Limb (tissue), 2 donors: ENCODE data around the gene GJC1.
"Not testable (repeated sequence)": the region's sequence is repeated elsewhere in the genome, so short reads cannot be mapped to it uniquely, and the experiment has no call there.

ENCODE experiments used
- DNase-seq, 2 donors: peaks; one replicate each; pipeline ENCODE4 v3.0.0-alpha.2; 2016; ENCODE audit errors: extremely low spot score in 2 of 2

The GJC1 gene

DNA sequence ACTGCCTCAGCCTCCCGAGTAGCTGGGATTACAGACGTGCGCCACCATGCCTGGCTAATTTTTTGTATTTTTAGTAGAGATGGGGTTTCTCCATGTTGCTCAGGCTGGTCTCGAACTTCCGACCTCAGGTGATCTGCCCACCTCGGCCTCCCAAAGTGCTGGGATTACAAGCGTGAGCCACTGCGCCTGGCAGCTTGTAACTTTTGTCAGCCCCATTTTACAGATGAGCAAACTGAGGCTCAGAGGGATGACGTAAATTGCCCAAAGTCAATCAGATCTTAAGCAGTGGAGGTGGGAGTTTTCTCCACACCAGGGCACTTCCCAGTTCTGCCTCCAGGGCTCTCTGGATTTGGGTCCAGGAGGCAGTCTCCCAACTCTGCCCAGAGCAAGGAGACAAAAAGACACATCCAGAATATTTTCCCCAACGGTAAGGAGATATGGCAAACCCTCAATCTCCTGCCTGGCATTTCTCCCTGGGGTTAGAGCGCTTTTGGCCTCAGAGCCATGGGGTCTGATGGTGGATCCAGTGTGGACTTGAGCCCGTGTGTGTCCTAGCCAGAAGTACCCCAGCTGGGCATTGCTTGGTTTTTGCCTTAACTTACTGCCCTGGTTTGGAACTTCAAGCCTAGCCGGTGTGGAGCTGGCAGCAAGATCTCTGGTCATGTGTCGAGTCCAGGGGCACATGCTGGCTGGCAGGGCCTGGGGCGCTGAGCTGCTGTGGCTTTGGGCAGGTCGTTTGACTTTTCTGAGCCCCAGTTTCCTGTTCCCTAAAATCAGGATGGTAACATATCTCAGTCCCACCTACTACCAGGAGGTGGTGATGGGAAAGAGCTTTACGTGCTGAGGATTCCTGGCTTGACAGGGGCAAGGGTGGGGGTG, 67.9 kb downstream of the GJC1 start:
- no peak for DNase-seq

DNA sequence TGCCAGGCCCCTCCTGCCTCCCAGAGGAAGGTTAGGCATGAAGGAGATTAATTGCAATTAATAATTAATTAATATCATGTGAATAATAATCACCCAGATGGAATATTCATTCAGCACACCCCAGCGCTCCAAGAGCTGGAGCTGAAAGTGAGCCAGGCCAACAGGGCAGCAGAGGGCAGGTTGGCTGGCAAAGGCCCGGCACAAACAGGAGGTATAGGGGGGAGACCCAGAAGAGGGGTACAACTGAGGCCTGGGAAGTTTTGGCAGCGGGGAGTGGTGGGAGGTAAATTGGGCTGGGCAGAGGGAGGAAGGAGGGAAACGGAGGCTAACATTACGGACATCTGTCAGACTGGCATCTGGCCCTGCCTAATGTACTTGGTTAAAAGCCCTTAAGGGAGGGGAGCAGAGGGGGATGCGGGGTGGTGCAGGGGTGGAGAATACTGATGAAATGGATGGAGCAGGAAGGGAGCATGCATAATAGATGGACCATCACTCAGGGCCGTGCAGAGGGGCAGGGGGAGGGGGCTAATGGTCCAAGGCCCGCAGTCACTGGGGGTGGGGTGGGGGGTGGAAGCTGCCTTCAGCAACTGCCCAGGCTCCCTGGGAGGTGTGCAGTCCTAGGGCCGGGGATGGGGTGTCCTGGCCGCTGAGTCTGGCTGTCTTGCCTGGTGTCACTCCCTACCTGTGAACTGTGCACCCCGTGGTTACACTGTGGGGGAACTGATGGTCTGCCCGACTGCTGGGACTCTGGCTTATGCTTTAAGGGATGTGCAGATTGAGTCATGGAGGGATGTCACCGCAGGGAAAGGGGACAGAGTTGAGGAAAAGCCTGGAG, 69.4 kb downstream of the GJC1 start:
- DNase-seq = peak in 1 of 2 donors; percentile 40

DNA sequence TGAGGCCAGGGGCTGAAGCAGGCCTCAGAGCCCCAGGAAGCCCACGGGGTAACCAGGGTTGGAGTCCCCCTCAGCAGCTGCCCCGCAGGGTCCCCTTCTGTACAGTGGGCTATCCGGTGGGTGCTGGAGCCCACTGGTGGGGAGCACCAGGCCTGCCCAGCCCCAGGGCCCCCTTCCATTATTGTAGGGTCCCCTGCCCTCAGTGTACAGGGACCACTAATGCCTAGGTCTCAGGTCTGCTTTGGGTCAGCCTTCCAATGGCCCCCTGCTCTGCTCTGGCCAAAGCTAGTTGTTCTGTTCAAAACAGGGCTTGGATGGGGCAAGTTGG, 70.2 kb downstream of the GJC1 start:
- no peak for DNase-seq

GRCh38 chr17:44759086-44759915, 70.8 kb downstream of the GJC1 start:
- peak in 1 of 2 donors; percentile 59 for DNase-seq

- DNase-seq = peak in 1 of 2 donors; percentile 58
Measured at GRCh38 chr17:44758414-44759085, 71.5 kb downstream of the GJC1 start, which contains the start of gene ADAM11. TSS of gene ADAM11 (plus strand) at chr17:44758988. CDS start at chr17:44759200, 212 bp downstream.

DNA sequence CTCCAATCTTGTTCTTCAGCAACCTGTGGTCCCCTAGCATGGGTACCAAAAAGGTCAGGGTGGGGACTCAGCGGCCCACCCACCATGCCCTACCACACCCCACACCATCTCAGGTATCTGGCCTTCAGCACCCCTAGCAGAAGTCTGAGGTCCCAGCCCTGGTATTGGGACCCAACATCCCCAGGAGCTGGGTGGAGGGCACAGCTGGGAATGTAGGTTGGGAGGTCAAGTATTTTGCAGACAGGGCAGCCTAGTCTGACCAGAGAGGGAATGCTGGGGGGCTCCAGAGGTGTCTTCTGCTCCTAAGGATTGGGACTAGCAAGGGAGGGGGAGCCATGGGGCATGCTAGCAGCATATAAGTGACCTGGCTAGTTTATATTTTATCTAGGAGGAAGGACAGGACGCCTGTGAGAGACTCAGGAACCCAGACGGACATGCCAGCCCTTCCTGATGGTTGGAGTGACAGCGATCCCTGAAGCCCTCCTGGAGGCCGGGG, 72.1 kb downstream of the GJC1 start:
- DNase-seq = peak in 1 of 2 donors; percentile 30

DNA sequence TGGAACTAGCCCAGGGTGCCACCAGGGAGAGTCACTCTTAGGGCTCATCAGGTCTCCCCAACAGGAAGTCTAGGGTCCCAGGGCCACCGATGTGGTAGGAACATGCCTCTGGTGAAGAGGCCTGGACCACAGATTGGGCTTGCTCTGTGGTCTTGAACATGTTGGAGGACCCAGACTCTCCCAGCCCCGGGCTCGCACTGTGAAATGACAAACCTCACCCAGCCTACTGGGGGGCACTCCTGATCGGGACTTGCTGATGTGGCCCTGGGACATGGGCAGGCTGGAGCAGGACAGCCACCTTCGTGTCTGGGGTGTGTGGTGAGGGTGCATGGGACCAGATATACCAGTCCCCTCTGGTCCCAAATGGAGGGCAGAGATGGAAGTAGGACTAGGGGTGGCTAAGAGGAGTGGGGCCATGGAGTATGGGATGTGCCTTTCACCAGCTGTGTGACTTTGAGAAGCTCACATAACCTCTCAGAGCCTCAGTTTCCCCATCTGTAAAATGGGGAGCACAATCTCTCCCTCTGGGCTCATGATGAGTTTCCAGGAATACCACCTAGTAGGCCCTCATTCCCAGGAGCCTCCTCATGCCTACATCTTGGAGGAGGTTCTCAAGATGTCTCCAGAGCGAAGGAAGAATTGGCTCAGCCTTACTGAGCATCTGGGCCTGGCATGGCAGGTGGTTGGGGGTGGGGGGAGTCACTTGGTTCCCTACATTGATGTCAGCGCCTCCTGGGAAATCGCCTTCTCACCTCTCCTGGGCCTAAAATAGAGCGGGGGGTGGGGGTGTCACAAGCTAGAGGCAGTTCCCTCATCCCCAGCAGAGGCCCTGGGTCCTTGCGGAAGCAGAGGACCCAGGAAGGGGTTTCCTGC, 72.8 kb downstream of the GJC1 start:
- peak in 1 of 2 donors; percentile 30 for DNase-seq

DNA sequence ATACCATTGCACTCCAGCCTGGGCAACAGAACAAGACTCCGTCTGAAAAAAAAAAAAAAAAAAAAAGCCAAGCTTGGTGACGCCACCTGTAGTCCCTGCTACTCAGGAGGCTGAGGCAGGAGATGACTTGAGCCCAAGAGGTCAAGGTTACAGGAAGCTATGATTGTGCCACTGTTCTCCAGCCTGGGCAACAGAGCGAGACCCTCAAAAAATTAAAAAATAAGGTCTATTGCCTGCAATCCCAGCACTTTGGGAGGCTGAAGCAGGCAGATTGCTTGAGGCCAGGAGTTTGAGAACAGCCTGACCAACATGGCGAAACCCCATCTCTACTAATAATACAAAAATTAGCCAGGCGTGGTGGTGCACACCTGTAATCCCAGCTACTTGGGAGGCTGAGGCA, 74.9 kb downstream of the GJC1 start:
- not testable (repeated sequence) for DNase-seq

- DNase-seq = no peak
Measured at GRCh38 chr17:44754276-44754675, 75.8 kb downstream of the GJC1 start.

GRCh38 chr17:44752953-44753861, 76.9 kb downstream of the GJC1 start:
- DNase-seq = peak in 1 of 2 donors; percentile 22

DNA sequence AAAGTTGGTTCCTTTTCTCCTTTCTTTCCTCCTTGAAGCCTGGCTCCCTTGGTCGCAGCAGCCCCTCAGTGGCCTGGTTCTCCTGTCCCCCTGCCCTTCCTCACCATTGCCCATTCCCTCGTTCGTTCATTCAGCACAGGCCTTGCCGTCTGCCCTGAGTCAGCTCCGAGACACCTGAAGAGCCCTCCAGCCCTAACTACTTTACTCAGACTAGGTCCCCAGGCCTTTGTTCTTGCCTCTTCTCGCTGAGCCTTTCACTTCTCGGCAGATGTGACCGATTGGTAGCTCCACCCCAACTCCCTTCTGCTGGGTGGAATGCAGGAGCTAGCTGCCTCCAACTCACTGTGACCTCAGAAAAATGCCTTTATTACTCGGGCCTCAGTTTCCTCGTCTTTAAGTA, 78.3 kb downstream of the GJC1 start:
- no peak for DNase-seq

GRCh38 chr17:44751331-44751730, 78.8 kb downstream of the GJC1 start:
- DNase-seq = no peak

DNA sequence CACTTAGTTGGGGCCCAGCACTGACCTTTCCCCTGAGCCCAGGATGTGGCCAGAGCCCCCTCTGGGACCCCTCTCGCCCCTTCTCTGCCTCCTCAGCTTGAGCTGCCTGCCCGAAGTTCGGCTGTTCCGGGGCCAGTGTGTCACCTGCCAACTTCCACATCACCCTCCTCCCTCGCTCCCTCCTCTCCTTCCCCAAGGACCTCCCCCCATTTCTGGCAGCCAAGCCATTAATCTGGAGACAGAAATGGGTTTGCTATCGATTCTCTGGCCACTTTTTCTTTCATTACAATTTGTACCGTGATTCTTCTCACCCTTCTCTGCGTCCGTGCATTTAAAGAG, 80.1 kb downstream of the GJC1 start:
- peak in 1 of 2 donors; percentile 62 for DNase-seq

DNA sequence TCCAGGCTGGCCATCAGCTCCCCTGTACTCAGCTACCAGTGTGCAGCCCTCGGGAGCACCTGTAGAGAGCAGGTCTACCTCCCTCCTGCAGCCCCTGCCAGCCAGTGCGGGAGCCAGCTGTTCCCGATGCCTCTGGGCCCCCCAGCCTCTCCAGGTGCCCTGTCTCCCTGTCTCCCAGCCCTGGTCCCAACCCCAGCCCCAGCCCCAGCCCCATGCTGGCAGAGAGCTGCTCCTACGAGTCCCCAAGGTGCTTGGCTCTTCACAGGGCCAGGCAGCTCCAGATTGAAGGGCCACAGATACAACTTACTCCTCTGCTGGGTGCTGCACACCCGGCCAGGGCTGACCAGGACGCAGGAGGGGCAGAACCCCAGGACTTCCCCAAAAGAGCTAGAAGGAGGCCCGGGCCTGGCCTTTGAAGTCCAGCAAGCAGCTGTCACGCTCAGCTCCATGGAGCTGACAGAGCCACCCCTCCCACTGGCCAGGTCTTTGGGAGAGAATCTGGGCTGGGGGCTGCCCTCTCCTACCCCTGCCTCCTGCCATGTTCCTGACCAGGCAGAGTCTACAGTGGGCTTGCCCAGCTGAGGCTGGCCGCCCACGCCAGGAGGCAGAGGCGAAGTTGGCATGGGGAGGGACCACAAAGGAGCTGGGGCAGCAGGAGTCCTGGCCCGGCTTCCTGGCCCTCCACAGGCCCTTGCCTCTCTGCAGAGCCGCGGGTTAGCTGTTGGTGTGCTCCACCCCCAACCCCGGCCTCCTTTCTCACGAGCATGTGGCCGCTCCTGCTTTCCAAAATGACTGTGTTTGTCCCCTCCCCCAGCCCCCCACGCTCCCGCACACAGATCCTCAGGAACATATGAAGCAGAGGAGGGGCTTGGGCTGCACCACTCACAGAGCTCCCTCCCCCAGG, 80.8 kb downstream of the GJC1 start:
- peak; percentile 29 to 36 for DNase-seq
